GM19239 (cell line): ENCODE data around the gene LGALS9.

ENCODE experiments used
- DNase-seq: peaks from one replicate; pipeline ENCODE4 v3.0.0; 2011; ENCODE audit warnings: low spot score; ENCODE audit not compliant: insufficient read length
- FAIRE-seq: peaks from 2 replicates; lab custom pipeline; 2011; peaks lifted over from hg19 to GRCh38; lab: Jason Lieb, UNC

LGALS9 gene

GRCh38 chr17:27630607-27631410 lies at the start of gene LGALS9:
LGALS9 (plus strand) TSS chr17:27631188; CDS start chr17:27631266, 78 bp downstream.
- peak; percentile 91 for FAIRE-seq
- DNase-seq: peak; percentile 59

GRCh38 chr17:27582696-27583095 lies 48.3 kb upstream of the LGALS9 start:
- DNase-seq: no peak
- no peak for FAIRE-seq

- DNase-seq (no peak), FAIRE-seq (no peak)
Measured at GRCh38 chr17:27585153-27585681, 45.8 kb upstream of the LGALS9 start.

- FAIRE-seq: no peak
- DNase-seq: no peak
Measured at GRCh38 chr17:27585792-27586191, 45.2 kb upstream of the LGALS9 start.

- FAIRE-seq (no peak), DNase-seq (no peak)
Measured at GRCh38 chr17:27586203-27586721, 44.7 kb upstream of the LGALS9 start.

GRCh38 chr17:27588354-27588753 lies 42.6 kb upstream of the LGALS9 start:
- DNase-seq (no peak), FAIRE-seq (no peak)

GRCh38 chr17:27590864-27591263 lies 40.1 kb upstream of the LGALS9 start:
- DNase-seq (no peak), FAIRE-seq (no peak)

GRCh38 chr17:27591986-27592385 lies 39.0 kb upstream of the LGALS9 start:
- FAIRE-seq: no peak
- no peak for DNase-seq

- DNase-seq (no peak), FAIRE-seq (no peak)
Measured at GRCh38 chr17:27593232-27593856, 37.6 kb upstream of the LGALS9 start.

- FAIRE-seq (no peak), DNase-seq (no peak)
Measured at GRCh38 chr17:27593857-27594255, 37.1 kb upstream of the LGALS9 start.

- no peak for DNase-seq
- no peak for FAIRE-seq
Measured at GRCh38 chr17:27595208-27595607, 35.8 kb upstream of the LGALS9 start.

- DNase-seq: no peak
- no peak for FAIRE-seq
Measured at GRCh38 chr17:27596096-27596495, 34.9 kb upstream of the LGALS9 start.

GRCh38 chr17:27596566-27597187 lies 34.3 kb upstream of the LGALS9 start:
- FAIRE-seq: no peak
- DNase-seq: no peak

GRCh38 chr17:27597188-27597580 lies 33.8 kb upstream of the LGALS9 start:
- FAIRE-seq: no peak

GRCh38 chr17:27597783-27598320 lies 33.1 kb upstream of the LGALS9 start:
- no peak for FAIRE-seq
- no peak for DNase-seq

More at GRCh38 chr17:27597188-27597580, 33.8 kb upstream of the LGALS9 start:
- DNase-seq: no peak

- DNase-seq (no peak), FAIRE-seq (no peak)
Measured at GRCh38 chr17:27598337-27599050, 32.5 kb upstream of the LGALS9 start.

GRCh38 chr17:27600471-27600870 lies 30.5 kb upstream of the LGALS9 start:
- DNase-seq (no peak), FAIRE-seq (no peak)

GRCh38 chr17:27601069-27601974 lies 29.7 kb upstream of the LGALS9 start:
- FAIRE-seq (peak; percentile 90), DNase-seq (peak; percentile 62)

- no peak for DNase-seq
- FAIRE-seq: no peak
Measured at GRCh38 chr17:27601975-27602302, 29.0 kb upstream of the LGALS9 start.
